HG03575 (cell line): Measurements from ENCODE around the gene FOXF2.
"Not testable (repeated sequence)": the region's sequence is repeated elsewhere in the genome, so short reads cannot be mapped to it uniquely, and the experiment has no call there.

Experiments used
- ATAC-seq: cut with Tn5 transposase; IDR thresholded peaks from one replicate; pipeline ENCODE4 v1.9.1; 2021; ENCODE audit not compliant: unreplicated experiment, insufficient number of reproducible peaks, low FRiP score; ENCODE audit errors: extremely low read depth

Gene FOXF2

DNA sequence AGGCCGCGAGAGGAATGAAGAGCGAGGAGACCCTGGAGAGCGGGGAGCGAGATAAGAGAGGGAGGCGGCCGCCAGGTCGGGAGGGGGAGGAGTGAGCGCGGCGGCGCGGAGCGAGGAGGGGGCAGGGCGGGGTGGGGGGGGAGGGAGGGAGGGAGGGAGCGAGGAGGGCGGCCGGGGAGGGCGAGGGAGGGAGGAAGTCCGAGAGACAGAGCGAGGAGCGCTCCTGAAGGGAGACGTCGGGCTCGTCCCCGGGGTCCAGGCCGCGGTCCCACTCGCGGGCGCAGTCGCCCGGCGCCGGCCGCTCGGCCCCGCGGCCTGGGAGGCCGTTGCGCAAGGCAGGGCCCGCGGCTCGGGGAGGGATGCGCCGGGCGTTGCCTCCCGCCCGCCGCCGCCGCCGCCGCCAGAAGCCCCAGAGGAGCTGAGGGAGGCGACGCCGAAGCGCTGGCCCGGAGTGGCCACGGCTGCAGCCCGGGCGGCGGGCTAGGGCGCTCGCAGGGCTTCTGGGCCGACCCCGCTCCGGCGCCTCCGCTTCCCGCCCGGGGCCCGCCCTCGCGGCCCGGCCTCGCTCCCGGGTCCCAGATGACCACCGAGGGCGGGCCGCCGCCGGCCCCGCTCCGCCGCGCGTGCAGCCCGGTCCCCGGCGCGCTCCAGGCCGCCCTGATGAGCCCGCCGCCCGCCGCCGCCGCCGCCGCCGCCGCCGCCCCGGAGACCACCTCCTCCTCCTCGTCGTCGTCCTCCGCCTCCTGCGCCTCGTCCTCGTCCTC, at the start of gene FOXF2:
Gene FOXF2 (plus strand): TSS at position 208 of the 764 bp plus-strand sequence. CDS start 372 bp downstream, at position 580.
- no peak for ATAC-seq

DNA sequence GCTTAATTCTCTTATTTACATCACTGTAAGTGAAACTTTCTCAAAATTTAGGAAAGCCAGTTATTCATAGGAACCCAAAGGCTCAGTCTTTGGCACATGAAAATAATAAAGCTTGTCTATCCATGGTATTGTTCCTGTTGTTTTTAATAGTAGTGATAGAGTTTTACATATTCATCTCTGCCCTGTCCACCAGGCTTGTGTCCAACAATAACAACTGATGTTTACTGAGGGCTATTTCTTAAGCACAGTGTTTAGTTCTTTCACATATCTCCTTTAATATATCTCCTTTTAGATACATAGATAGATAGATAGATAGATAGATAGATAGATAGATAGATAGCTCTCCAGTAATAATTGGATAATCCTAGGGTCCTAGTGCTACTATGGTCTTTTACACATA, 43.3 kb upstream of the FOXF2 start:
- no peak for ATAC-seq

DNA sequence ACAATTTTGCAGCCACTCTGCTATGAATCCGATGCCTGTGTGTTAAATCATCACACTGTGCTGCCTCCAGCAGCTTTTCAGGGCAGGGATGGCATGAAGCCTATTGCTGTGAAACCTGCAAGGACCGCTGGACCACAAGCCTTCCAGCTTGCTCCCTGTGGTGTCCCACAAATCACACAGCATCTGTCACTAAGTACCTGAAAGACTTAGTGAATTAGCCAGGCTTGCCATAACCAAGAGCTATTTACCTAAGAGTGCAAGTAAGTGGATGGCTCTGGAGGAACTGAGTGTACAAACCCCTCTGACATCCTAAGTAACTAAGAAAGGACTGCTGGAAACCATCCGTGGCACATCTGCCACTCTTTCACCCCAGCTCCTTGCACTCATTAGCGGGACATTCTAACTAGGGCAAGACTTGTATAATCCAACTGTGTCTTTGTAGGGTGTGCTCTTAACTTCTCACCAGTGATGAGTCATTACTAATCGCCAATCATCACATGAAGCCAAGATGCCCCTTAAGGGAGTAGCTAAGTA, 42.8 kb upstream of the FOXF2 start:
- no peak for ATAC-seq

DNA sequence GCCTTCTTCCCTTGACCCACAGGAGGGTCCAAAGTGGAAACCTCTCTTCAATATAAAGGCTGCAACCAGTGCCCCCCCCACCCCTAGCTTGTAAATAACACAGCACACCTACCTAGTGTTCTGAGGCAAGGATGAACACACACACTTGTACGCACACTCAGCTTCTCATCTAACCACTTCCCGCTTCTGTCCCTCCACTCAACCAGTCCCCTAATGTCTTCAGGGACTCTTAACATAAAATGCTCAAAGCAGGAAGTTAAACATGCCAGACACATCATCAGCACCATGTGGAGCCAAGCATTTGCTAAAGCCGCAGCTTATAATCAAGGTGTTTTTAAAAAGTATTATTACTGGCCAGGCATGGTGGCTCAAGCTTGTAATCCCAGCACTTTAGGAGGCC, 42.2 kb upstream of the FOXF2 start:
- no peak for ATAC-seq

DNA sequence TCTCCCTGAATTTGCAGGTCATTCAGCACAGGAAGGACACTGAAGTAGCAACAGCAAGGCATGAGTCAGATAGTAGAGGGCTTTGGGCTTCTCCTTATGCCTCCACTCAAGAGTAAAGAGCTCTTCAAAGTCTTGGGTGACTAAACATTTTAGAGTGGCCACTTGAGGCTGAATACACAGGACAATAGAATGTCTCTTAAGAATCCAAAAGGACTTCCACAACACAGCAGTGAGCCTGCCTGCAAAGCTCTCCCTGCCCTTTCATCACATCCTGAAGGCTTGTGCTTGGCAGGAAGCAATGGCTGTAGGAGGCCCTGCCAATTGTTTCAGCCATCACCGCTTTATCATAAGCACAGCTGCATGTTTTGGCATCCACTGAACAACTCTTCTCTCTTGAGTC, 40.7 kb upstream of the FOXF2 start:
- no peak for ATAC-seq

DNA sequence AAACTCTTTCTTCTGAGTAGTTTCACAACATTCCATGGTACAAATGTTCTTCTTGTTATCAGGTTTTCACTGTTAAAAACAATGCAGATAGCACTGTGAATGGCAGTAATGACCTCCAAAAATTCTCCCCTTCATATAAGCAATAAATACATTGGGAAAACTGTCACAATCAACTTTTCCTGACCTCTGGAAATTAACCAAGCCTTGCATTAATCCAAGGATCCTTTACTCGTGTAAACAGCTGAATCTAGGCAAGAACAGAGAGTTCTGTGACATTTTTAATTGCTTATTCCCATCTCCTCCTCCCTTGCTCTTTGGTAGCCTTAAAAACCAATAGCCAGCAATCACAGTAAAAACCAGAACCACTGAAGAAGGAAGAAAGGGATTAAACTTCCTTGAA, 39.7 kb upstream of the FOXF2 start:
- no peak for ATAC-seq

DNA sequence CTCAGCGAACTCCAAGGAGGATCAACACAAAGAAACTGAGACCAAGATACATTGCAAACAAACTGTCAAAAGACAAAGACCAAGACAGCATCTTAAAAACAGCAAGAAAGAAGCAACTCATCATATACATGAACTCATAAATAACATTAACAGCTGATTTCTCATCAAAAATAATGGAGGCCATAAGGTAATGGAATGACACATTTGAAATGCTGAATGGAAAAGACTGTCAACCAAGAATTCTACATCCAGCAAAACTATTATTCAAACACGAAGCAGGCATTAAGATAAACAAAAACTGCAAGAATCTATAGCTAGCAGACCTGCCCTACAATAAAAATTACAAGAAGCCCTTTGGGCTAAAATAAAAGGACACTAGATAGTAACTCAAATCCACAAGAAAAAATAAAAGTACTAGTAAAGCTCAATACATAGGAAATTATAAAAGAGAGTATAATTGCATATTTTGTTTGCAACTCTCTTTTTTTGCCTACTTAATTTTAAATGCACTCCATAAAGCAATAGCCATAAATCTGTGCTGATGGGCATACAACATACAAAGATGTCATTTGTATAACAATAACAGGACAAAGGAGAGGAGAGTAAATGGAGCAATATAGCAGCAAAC, 37.9 kb upstream of the FOXF2 start:
- no peak for ATAC-seq

DNA sequence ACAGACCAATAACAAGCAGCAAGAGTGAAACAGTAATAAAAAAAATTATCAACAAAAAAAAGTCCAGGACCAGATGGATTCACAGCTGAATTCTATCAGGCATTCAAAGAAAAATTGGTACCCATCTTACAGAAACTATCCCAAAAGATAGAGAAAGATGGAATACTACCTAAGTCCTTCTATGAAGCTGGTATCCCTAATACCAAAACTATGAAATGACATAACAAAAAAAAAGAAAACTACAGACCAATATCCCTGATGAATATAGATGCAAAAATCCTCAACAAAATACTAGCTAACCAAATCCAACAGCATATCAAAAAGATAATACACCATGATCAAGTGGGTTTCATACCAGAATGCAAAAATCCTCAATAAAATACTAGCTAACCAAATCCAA, 34.3 kb upstream of the FOXF2 start:
- not testable (repeated sequence) for ATAC-seq

DNA sequence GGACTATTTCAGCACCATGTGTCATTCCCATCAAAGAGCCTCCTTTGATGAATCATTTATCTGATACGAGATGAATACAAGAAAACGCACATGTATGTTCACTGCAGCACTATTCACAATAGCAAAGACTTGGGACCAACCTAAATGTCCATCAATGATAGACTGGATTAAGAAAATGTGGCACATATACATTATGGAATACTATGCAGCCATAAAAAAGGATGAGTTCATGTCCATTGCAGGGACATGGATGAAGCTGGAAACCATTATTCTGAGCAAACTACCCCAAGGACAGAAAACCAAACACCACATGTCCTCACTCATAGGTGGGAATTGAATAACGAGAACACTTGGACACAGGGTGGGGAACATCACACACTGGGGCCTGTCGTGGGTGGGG, 27.7 kb upstream of the FOXF2 start:
- ATAC-seq: not testable (repeated sequence)

DNA sequence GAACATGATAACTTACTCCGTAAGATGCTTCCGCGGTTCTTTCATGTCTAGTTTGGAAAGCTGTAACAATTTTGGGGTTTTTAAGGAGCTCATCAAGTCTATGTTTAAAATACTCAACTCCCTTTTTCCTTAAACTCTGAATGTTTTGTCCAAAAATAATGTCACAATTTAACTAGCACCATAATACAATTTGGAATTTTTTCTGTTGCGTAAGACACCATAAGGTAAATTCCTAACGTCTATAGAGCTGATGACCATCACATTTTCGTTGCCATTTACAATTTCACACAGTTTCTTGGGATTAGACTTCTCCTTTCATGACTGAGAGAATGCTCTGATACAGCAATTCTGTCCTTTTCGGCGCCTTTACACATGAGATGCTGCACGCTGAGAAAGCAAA, 26.7 kb upstream of the FOXF2 start:
- ATAC-seq: no peak

DNA sequence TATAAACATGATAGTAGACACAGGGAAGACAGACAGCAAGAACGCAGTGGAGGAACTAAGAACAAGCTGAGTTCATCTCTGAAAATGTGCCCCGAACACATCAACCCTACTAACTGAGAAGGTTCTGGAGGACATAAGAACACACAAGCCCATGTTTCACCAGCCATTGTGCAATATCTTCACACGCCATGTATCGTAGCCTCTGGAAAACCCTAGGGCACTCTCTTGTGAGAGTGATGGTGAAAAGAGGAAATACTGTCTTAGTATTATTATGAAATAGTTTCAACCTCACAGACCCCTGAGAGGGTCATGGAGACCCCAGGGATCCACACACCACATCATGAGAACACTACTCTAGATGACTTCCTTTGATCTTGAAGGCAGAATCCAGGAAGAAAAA, 26.1 kb upstream of the FOXF2 start:
- no peak for ATAC-seq

DNA sequence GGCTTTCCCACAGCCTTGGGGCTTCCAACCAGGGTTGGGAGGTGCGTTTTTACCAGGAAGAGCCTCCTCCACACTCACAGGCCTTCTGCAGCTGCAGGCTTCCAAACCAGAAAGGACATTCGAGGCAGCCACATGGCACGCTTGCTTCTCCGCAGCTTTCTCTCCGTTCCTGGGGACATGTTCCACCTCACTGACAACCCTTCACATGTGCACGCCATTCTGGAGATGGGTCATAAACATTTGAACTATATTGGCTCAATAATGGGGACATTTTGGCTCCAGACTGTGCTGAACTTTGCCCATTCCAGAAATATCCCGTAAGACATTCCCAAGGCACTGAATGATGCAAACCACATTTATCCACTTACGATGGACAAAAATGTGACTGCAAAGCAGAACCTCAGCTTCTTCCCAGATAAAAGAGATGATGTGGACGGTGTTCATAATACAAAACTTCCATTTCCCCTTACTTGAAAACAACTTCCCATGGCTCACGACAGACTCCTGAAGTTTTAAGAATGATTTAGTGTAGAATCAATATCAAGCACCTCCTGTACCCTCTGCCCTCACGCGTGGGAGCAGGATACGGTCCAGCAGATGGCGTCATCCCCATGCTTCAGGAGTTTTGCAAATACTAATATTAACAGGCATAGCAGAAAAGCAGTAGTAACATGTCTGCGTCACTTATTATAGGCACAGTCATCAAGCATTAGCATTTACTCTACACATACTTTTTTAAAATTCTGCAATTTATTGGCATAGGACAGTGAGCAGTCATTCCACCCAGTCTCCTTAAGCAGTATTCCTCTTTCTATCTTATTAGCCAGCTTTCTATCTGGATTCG, 25.4 kb upstream of the FOXF2 start:
- no peak for ATAC-seq

DNA sequence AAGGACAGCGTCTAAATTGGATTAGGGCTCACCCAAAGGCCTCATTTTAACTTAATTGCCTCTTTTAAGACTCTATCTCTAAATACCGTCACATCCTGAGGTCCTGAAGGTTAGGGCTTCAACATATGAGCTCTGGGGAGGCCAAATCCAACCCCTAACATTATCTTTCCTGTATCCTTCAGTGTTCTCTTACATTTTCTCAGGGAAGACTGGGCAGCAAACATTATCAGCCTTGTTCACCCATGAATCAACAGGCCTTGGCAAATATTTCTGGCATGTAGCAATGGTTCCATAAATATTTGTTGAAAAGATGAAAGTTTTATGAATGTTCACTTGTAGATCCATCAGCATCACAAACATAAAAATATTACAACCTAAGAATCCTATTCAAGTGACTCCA, 24.6 kb upstream of the FOXF2 start:
- no peak for ATAC-seq

DNA sequence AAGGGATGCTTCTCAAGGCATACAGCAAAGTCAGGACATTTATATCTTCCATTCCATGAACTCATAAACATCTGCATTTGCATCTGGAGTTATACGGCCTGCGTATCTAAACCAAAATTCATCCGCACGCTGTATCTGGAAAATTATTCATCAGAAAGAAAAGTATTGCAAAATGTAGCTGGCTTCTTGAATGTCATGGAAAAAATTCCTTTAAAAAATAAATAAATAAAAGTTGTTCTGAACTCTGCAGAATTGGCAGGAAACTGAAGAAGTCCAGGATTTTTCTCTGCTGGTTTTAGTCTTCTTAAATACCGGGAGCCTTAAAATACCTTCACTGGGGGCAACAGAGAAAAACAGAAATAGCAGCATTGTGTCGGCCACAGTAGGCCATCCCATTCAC, 23.7 kb upstream of the FOXF2 start:
- ATAC-seq: no peak

DNA sequence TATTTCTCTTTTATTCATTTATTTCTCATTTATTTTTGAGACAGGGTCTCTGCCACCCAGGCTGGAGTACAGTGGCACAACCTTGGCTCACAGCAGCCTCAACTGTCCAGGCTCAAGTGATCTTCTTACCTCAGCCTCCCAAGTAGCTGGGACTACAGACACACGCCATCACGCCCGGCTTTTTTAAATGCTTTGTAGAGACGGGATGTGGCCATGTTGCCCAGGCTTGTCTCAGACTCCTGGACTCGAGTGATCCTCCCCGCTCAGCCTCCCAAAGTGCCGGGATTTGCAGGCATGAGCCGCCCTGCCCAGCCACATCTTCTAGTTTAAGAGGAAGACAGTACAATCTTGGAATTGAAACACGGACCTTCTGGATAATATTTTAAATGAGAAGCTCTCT, 21.6 kb upstream of the FOXF2 start:
- no peak for ATAC-seq

DNA sequence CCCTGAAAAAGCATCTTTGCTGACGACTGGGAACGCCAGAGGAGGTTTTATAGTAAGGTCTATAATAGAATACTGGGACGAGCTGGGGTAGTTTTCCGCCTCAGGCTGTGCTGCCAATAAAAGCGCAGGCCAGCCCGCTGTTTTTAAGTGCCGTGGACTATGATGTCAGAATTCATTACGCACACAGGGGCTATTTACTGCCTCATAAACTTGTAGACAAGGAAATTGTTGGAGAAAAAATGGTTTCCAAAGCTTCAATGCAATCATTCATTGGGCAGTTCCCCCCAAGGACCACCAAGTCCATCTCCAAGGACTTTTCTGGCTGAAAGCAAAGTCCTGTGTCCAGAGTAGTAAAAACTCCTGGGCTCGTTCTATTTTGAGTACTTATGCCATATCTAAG, 20.4 kb upstream of the FOXF2 start:
- no peak for ATAC-seq

DNA sequence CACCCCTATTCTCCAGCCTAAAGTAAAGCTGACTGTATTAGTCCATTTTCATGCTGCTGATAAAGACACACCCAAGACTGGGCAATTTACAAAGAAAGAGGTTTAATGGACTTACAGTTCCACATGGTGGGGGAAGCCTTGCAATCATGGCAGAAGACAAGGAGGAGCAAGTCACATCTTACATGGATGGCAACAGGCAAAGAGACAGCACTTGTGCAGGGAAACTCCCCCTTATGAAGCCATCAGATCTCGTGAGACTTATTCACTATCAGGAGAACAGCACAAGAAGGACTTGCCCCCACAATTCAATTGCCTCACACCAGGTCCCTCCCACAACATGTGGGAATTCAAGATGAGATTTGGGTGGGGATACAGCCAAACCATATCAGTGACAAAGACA, 19.7 kb upstream of the FOXF2 start:
- not testable (repeated sequence) for ATAC-seq

DNA sequence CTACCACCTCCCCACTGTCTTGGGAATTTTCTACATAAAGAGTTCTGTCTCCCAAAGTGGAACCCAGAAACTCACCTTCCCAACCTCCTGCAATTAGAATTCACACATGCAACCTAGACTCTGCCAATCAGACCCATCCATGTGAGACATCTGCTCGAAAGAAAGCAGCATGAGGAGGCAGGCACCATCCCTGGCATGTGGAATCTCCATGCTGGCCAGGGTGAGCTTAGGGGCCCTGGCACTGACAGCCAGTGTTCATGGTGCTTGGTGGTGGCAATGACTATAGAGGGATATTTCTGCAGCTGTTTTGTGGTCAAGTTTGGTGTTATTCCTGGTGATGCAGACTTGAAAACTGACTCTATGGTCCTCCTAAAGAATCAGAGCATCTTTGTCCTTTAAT, 17.4 kb upstream of the FOXF2 start:
- ATAC-seq: no peak

DNA sequence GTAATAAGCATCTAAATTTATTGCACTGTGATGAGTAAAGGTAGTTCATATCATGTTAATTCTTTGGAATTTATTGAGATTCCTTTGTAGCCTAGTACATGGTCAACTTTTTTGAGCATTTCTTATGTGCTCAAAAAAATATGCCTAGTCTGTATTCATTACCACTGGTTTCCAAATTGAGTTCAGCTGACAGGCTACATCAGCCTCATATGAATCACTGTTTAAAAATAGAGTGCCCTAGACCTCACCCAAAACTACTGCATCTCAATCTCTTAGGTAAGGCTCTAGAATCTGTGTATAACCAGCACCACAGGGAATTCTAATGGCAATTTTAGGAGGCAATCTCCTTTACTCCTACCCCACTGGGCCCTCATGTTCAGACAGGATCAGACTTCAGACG, 16.7 kb upstream of the FOXF2 start:
- ATAC-seq: no peak

DNA sequence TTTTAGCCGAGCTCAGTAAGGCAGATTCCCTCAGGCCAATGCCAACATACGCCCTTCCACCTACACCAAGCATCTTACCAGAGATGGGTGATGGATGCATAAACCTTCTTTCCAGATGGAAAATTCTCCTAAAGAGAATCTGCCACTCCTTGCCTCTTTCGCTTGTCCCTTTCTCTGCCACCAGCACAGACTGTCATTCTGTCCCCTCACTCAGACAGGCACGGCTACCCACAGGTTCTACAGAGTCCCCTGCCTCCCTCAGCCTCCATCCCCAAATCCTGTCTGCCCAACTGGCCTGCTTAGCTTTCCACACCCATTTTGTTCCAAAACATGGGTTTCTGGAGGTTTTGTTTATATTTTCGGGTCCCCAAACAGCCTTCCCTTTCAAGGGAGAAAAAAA, 12.7 kb upstream of the FOXF2 start:
- ATAC-seq: no peak
